GM12872 (cell line): ENCODE data around the gene PRDM5.

Experiments used
- TF ChIP-seq, protein P1 (sequence below): IDR thresholded peaks from 3 replicates; pipeline ENCODE4 v1.5.1; 2011; ENCODE audit warnings: low read depth, mild to moderate bottlenecking, low read length, moderate library complexity; ENCODE audit not compliant: insufficient read depth

PRDM5 gene

DNA sequence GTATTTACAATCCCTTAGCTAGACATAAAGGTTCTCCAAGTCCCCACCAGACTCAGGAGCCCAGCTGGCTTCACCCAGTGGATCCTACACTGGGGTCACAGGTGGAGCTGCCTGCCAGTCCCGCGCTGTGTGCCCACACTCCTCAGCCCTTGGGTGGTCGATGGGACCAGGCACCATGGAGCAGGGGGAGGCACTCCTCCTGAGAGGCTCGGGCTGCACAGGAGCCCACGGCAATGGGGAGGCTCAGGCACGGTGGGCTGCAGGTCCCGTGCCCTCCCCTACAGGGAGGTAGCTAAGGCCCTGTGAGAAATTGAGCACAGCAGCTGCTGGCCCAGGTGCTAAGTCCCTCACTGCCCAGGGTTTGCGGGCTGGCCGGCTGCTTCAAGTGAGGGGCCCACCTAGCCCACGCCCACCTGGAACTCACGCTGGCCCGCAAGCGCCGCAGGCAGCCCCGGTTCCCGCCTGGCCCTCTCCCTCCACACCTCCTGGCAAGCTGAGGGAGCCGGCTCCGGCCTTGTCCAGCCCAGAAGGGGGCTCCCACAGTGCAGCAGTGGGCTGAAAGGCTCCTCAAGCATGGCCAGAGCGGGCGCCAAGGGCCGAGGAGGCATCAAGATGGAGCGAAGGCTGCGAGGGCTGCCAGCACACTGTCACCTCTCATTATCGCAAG, 113.9 kb downstream of the PRDM5 start:
- TF ChIP-seq, protein P1, sequence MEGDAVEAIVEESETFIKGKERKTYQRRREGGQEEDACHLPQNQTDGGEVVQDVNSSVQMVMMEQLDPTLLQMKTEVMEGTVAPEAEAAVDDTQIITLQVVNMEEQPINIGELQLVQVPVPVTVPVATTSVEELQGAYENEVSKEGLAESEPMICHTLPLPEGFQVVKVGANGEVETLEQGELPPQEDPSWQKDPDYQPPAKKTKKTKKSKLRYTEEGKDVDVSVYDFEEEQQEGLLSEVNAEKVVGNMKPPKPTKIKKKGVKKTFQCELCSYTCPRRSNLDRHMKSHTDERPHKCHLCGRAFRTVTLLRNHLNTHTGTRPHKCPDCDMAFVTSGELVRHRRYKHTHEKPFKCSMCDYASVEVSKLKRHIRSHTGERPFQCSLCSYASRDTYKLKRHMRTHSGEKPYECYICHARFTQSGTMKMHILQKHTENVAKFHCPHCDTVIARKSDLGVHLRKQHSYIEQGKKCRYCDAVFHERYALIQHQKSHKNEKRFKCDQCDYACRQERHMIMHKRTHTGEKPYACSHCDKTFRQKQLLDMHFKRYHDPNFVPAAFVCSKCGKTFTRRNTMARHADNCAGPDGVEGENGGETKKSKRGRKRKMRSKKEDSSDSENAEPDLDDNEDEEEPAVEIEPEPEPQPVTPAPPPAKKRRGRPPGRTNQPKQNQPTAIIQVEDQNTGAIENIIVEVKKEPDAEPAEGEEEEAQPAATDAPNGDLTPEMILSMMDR = no peak

DNA sequence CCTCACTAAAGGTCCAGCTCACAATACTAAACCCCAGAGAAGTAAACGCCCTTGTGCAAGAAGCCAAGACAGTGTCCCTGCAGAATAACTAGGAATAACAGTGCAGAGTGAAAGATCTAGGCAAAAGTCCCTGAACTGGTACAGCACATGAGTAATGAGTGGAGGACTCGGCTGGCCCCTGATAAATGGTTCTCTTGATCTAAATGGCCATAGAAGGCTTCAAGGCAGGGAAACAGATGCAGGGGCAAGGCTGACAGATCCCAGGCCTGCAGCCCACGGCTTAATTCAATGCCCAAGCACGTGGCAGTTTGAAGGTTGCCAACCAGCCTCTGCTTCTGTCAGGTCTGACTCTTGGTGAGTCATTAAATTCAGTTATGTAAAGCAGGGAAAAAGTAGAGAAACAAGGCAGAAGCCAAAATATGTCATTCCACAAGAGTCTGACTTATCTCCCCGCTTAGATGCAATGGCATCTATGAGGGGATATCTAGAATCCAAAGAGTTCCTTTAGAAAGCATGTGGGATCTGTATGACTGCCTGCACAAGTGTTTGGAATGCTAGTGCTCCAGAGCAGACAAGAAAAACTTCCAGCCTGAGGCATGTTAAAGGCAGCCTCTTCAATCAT, 121.3 kb downstream of the PRDM5 start:
- TF ChIP-seq, protein P1 = no peak

DNA sequence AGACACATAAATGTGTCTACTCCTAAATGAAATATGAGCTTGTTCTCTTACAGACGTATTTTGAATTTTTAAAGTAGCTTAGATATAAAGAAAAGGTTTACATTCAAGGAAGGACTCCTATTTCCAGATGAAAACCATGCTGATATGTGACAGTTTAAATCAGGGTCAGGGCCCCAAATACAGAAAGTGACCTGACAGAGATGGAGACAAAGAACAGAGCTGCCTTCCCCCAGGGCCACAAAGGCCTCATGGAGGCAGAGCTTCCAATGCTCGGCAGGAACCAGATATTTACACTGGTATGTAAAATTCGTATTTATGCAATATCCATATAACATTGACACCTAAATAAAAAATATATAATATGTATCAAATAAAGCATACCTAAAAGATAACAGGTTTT, 124.0 kb downstream of the PRDM5 start:
- TF ChIP-seq, protein P1 = no peak

DNA sequence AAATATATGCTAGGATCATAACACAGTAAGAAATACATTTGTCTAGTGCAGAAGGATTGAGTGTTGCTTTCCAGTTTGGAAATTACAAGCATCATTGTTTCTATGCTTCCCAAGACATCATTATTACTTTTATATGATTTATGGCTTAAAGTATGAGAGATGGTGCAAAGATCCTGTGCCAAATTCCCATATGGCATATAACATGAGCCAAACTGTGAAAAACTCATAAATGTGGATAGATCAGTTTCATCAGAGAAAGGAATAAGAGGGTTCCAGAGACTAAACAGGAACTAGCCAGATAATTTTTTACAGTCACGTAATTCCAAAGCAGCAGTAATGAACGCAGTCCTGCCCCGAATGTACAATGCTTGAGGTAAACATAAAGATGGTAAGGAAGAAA, 126.3 kb downstream of the PRDM5 start:
- TF ChIP-seq, protein P1 = no peak

DNA sequence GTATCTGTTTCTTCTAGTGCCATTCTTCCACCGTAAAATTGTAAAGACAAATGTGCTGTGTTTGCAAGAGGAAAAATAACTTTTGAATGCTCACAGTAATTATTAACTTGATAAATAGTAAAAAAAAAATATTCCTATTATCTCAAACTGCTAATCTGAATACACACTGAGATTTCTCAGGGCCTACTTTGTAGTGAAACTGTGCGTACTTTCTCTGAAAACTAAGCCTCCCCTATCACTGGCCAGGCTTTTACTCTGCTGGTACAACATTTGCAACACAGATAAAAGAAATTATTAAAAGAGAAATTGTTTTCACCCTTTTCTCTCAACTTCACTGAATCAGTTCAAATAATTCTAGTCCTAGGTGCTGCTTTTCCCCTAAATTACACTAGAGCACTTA, 137.3 kb downstream of the PRDM5 start:
- TF ChIP-seq, protein P1 = no peak

DNA sequence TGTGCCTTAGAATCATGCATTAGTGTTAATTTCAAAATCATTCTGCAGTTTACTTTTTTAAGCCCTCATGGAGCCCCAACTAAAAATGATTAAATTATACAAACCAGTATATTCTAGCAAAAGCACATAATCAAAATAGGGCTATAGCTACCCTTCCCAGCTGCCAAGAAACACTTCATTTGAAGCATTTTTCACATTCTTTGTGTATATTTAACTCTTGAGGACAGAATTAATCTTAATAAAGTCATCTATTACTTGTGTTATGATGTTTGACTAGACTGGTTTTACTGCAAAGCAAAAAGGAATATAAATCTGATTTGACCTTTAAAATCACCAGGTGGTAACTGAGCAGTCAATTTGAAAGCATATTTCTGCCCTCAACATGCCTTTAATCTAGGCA, 145.1 kb downstream of the PRDM5 start:
- TF ChIP-seq, protein P1 = no peak

DNA sequence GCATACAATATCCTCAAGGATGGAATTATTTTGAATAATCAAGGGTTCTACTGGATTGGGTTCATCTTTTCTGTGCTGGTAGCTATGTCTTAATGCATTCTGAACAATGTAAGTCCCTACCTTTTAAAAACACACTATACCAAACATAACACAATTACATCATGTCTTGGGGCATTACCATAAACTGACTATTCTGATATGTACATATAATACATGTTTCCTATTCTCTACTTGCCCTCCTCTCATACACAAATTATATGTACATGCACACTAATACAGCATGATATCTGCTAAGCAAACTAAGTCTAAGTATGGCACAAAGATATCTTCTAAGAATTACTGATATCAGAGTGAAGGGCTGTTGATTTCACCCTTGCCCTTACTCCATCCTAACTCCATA, 147.1 kb downstream of the PRDM5 start:
- TF ChIP-seq, protein P1 = no peak
